Omental fat pad (tissue), 4 donors: Measurements from ENCODE around the gene DHDDS. TPM values are rescaled to one million over a fixed set of nuclear protein-coding genes. Genes with fewer than 3 reads are reported as not detected.
A peak's percentile ranks its signal among the peaks of the same experiment; 100 is the strongest.

Experiments used
- ATAC-seq: fragments of 150-250 bp; one replicate; pipeline ENCODE4 v1.9.1; 2016; ENCODE audit warnings: mild to moderate bottlenecking, moderate library complexity; ENCODE audit not compliant: low FRiP score
- DNase-seq: peaks from one replicate; pipeline ENCODE4 v3.0.0-alpha.2; 2019; ENCODE audit warnings: low spot score
- total RNA-seq, 4 donors: library from RNA; depleted of rRNA; stranded (reverse); fragments of >200 nt; gene quantifications; one replicate each; pipeline ENCODE4 v1.1.0, GENCODE V29; 2016
- TF ChIP-seq, protein P1 (sequence below), 3 donors: fragments of 450-650 bp; IDR thresholded peaks; one replicate each; pipeline ENCODE4 v1.5.1; 2016 to 2017; ENCODE audit warnings: antibody characterized with exemption in 3 of 3, mild to moderate bottlenecking in 3 of 3, moderate library complexity in 2 of 3

The DHDDS gene
- total RNA-seq, 4 donors from 2014 or later = 44.9 to 117 (median 82.8) TPM

DNA sequence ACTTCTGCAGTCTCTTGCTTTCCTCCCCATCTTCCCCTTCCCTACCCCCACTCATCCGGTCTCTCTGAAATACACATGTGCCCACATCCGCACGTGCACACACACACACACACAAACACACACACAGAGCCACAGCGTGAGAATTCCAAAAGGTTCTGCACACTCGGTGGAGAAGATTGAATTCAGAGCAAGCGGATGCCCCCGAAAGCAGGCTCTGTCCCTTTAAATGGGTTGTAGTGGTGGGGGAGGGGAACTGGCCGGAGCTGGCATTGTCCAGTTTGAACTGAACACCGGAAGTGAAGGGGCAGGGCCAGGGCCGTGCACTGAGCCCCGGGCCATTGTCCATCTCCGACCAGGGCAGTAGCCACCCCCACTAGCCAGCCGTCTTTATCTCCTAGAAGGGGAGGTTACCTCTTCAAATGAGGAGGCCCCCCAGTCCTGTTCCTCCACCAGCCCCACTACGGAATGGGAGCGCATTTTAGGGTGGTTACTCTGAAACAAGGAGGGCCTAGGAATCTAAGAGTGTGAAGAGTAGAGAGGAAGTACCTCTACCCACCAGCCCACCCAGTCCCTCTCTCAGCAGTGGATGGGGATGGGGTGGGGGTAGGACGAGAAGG, 22.8 kb upstream of the DHDDS start:
- no peak for ATAC-seq
- DNase-seq = no peak
- TF ChIP-seq, protein P1, sequence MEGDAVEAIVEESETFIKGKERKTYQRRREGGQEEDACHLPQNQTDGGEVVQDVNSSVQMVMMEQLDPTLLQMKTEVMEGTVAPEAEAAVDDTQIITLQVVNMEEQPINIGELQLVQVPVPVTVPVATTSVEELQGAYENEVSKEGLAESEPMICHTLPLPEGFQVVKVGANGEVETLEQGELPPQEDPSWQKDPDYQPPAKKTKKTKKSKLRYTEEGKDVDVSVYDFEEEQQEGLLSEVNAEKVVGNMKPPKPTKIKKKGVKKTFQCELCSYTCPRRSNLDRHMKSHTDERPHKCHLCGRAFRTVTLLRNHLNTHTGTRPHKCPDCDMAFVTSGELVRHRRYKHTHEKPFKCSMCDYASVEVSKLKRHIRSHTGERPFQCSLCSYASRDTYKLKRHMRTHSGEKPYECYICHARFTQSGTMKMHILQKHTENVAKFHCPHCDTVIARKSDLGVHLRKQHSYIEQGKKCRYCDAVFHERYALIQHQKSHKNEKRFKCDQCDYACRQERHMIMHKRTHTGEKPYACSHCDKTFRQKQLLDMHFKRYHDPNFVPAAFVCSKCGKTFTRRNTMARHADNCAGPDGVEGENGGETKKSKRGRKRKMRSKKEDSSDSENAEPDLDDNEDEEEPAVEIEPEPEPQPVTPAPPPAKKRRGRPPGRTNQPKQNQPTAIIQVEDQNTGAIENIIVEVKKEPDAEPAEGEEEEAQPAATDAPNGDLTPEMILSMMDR (IDR thresholded peaks at IDR 0.05) = no peak

- no peak for DNase-seq
- ATAC-seq = no peak
- TF ChIP-seq, protein P1 (IDR thresholded peaks at IDR 0.05) = no peak
These were observed 21.2 kb upstream of the DHDDS start, which contains the start of gene LIN28A for GRCh38 chr1:26410706-26411623. LIN28A (plus strand) TSS chr1:26410817; CDS start chr1:26410892, 75 bp downstream.

GRCh38 chr1:26411624-26412074, 20.5 kb upstream of the DHDDS start:
- ATAC-seq = no peak
- TF ChIP-seq, protein P1 (IDR thresholded peaks at IDR 0.05) = no peak
- DNase-seq = no peak

- DNase-seq (no peak), ATAC-seq (no peak)
- TF ChIP-seq, protein P1 (IDR thresholded peaks at IDR 0.05) = no peak
These were observed 19.8 kb upstream of the DHDDS start for GRCh38 chr1:26412180-26412840.

DNA sequence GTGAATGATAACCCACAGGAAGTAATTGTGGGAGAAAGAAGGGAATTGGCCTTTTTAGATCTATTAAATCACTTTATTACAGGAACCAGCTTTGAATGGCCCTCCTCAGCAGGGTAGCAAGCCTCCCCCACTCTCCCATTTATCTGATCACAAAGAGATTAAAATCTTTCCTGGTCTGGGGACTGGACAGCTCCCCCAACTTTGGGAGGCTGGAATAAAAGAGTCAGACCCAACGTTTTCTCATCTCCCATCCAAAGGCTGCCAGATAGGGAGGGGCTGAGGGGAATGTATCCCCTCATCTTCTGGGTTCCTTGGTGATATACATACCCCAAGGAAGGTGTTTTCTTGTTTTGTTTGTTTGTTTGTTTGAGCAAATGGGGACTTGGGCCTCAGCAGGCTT, 19.1 kb upstream of the DHDDS start:
- ATAC-seq = no peak
- DNase-seq = no peak
- TF ChIP-seq, protein P1 (IDR thresholded peaks at IDR 0.05) = no peak

GRCh38 chr1:26417111-26417759, 14.9 kb upstream of the DHDDS start:
- DNase-seq (peak; percentile 62), ATAC-seq (no peak)
- TF ChIP-seq, protein P1 (IDR thresholded peaks at IDR 0.05) = peak in 1 of 3 donors; percentile 13
